ENCODE results near the gene MSLN.

- TF ChIP-seq CTCF (IDR thresholded peaks at IDR 0.05) (no peak), POLR2A (IDR thresholded peaks at IDR 0.05) (no peak), EP300 (IDR thresholded peaks at IDR 0.05) (no peak)
These were observed at the start of gene MSLN for GRCh38 chr16:760545-761343.

Measured in tibial nerve (tissue), 4 donors.